PFSK-1 (cell line): Measurements from ENCODE around the gene CSF1R.

Experiments used
- FOXP2 ChIP-seq: optimal IDR thresholded peaks from 2 replicates; pipeline ENCODE3; 2011; ENCODE audit warnings: borderline replicate concordance, control low read depth, inconsistent platforms; ENCODE audit not compliant: insufficient read depth; ENCODE audit errors: extremely low read length, extremely low read depth
- POLR2AphosphoS5 ChIP-seq: IDR thresholded peaks from 2 replicates; pipeline ENCODE4 v1.6.1; 2012; ENCODE audit warnings: low read depth, mild to moderate bottlenecking, control low read depth, low read length, moderate library complexity
- SIN3A ChIP-seq: IDR thresholded peaks from 2 replicates; pipeline ENCODE4 v1.6.1; 2012; ENCODE audit warnings: mild to moderate bottlenecking, low read length, moderate library complexity, borderline replicate concordance; ENCODE audit not compliant: insufficient read depth

GRCh38 chr5:150060471-150060870, 25.9 kb downstream of the CSF1R start:
- TF ChIP-seq POLR2AphosphoS5 (no peak), FOXP2 (no peak), SIN3A (no peak)
